Stimulated activated CD8-positive, alpha-beta memory T cell treated with anti-CD3 and anti-CD28 coated beads, Interleukin-7, amount 100 ng/mL, for 24 hours (primary cell): ENCODE results near the gene PSMB11.

Experiments
- DNase-seq: peaks from one replicate; pipeline ENCODE4 v3.0.0-alpha.2; 2020; ENCODE audit warnings: low read depth

PSMB11 gene

DNA sequence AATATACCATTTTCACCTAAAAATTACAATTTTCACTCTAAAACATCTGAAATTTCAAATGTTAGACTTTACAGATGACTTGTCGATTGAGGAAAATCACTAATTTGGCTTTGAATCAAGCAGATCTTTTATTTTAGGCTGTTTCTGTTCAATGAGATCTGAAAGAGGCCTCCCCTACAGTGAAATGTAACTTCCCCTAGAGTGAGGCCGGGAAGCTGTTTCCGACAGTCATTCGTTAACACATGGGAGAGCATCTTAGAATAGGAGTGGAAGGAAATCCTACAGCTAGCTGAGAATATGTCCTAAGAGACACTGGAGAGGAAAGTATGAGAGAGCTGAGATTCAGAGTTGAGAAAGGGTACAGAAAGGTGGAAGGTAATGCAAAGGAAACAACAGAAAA, 26.4 kb upstream of the PSMB11 start:
- DNase-seq: no peak

DNA sequence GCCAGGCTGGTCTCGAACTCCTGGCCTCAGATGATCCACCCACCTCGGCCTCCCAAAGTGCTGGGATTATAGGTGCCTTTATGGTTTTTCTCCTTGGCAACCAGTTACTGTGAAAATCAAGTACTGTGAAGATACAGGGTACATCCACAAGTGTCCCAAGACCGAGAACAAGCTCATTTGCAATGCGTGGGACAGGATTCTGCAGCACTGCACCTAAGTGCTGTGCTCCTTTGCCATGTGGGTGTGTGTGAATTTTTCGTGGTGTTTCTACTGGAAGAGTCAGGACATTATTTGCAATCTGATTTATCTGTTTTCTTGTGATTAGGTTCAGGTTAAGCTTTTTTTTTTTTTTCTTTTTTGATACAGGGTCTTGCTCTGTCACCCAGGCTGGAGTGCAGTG, 24.9 kb upstream of the PSMB11 start:
- DNase-seq: no peak

DNA sequence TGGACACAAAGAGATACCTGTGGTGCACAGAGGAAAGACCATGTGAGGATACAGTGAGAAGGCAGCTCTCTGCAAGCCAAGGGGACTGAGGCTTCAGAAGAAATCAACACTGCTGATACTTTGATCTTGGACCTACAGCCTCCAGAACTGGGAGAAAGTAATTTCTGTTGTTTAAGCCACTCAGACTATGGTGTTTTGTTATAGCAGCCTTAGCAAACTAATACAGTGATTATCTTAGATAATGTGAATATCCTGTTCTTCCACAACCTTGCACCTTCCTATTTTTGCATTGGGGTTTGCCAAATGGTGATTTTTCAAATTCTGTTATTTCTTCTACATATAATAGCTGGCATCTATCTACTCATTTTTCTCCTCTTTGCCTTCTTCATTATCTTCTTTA, 23.9 kb upstream of the PSMB11 start:
- no peak for DNase-seq

DNA sequence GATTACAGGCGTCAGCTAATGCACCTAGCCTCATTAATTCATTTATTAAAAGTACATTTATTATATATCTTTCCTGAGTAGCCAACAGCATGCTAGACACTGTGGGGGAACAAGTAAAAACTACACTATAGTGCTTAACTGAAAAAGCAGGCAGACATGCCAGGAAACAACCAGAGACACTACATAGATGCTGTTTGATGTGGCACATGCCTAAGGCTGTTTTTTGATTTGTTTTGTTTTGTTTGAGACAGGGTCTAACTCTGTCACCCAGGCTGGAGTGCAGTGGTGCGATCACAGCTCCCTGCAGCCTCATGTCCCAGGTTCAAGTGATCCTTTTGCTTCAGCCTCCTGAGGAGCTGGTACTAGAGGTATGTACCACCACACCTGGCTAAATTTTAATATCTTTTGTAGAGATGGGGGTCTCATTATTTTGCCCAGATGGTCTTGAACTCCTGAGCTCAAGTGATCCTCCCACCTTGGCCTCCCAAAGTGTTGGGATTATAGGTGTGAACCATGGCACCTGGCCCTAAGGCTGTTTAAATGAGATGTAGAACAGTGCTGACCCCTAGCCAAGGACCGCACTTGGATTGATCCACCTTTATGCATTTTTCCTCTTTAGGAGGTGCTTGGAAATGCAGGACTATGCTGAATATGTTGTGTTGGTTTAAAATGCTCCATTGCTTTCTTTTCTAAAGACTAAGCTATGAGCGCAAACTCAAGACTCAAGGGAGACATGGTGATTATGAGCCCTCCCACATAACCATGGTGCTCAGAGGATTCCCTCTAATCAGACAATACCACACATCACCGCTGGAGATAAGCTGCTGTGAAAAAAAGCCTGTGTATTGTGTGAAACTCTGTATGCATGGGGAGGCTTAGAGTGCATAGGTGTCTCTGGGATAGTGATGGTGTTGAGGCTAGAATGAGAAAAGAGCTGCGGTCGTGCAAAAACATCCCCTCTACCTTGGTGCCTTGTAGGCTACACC, 21.6 kb upstream of the PSMB11 start:
- DNase-seq: no peak

DNA sequence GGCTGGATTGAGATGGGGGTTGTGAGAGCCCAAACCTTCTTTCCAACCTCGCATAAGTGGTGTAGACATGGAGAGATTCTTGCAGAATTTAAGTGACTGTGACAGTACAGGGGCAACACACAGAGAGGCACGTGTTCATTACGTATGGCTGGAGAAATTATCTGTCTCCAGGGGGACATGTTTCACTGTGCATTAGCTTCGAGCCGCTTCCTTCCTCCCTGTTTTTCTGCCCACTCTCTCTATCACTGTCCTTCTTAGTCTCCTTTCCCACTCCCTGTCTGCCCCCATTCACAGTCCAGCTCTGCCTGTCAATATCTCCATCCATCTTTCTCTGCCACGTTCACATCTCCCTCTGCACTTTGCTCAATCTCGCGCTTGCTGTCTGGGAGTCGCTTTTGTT, 20.6 kb upstream of the PSMB11 start:
- DNase-seq: no peak

DNA sequence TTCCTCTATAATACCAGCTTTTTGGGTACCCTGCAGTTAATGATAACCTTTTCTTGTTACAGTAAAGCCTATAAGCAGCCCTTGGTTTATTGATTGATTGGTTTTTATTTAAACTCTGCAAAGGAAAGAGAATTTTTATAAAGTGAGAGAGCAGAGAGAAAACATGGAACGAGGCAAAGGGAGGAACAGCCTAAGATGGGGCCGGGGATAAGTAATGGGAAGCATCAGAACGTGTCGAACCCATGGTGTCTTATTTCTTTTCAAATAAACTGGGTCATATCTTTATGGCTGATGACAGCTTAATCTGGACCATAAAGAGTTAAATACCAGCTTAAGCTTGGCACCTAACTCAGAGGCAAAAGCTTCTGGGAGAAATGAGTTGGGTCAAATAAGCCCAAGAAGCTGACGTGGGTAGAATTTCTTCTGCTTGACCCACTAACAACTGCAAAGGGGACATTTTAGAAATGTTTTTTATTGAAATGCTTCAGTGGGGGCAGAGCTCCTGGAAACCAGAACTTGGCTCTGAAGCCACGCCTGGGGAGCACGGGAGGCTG, 20.0 kb upstream of the PSMB11 start:
- DNase-seq: no peak

DNA sequence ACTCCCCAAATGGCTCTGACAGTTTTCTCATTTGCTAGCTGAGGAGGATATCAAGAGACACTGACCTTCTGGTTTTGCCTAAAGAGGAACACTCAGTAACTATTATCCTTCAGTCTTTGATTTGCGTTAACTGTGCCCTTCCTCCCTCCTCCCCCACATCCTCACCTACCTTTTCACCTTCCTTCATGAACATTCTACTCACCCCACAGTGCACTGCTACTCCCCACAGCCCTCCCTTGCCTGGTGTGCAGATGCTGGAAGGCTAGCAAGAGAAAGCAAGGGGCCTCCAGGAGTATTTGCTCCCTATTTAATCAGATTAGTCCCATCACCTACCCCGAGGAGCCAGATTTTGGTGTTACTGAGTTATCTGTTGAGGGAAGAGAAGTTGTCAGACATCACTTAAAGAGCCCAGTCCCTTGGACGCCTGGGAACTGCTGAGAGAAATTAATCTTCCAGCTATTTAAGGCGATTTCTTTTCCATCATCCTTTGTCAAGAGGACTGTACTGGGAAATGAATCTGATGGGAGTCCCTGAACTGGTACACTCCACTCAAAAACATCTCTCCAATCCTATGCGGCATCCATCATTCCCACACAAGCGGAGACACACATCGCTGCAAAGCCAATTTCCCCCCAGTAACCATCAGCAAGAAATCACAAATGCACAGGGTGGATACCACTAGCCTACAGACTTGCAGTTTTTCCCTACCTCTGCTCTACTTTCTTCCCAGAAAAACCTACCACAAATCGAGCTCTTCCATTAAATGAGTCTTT, 18.8 kb upstream of the PSMB11 start:
- no peak for DNase-seq

DNA sequence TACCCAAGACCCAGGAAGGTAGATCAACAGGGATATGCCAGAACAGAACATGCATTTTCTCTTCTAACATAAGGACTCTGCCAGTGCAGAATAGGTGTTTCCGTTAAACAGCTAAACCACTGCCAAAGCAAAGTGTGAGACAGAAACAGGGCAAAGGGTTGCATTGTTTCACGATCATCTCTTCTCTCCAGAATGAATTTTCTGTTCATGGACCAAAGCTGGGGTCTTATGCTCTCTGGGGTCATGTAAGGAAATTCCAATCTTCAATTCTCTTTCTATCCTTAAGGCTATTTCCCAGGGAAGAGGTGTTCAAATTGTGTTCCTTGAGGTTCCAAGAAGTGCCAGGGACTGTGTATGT, 18.2 kb upstream of the PSMB11 start:
- no peak for DNase-seq

DNA sequence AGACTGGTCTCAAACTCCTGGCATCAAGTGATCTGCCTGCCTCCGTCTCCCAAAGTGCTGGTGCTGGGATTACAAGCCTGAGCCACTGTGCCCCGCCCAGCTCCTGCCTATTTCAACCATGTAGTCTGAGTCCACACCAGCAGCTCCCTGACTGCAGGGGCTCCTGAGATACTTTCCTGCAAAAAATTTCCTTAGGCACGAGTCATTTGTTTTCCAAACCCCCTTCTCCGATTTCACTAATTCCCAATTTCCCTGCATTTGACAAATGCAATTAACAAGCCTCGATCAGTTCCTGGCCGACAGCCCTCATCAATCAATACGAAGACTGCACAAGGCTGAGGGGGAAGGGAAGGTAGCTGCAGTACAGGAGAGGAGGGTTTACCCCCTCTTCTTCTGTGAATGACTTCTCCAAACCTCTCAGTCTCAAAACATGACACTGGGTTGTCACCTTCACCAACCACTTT, 17.4 kb upstream of the PSMB11 start:
- DNase-seq: no peak

DNA sequence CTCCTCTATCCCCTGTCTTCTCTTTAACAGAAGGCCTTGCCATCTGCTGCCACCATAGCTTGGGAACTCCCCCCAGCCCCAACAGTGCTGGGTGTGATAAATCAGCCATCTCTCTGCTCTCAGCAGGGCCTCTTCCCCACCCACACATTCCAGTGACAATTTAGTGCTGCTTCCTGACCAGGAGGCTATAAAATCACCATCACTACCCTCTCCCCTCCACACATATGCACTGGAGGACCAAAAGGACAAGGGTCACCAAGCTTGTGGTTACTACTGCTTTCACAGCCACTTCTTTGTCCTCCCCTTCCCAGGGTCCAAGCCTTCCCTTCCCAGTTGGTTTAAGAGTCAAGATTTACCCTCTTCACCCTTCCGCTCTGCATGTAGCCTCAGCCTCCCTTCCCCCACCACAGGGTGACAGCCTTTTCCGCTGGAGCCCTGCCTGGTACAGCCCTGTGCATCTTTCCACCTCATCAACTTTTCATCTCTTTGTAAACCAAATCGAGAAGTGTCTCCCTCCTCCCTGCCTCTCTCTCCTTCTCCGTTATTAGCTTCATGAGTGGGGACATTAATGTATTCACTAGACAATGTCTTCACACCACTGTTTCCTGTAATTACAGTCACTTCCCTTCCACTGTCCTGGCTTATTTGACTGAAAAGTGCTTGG, 16.7 kb upstream of the PSMB11 start:
- DNase-seq: no peak

DNA sequence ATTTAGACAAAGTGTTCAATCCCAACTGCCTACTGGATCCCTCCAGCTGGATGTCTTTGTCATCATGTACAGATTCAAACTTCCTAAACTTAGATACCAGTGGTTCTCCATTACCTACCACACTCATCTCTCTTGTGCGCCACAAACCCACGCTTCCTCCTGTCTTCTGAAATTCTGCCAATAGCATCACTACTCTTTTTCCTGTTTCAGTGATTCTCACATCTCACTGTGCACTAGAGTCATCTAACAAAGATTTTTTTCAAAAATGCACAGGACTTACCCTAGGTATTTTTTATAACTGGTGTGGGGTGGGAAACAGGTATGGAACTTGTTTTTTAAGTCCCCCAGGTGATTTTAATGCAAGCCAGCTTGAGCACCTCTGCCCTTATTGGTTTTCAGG, 13.2 kb upstream of the PSMB11 start:
- DNase-seq: no peak

DNA sequence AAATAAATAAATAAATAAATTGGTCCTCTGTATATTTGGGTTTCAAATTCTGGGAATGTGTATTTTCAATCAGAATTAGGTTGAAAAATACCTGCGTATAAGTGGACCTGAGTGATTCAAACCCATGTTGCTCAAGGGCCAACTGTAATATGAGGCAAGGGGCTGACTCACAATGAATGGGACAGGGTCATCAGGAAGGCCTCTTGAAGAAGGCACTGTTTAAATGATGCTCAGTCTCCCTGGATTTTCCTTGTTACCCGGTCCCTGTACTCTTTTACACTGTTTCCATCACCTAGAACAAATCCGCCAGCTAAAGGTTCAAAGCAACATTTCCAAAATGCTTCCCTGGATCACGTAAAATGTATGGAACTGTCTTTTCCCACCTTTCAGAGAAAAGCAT, 11.1 kb upstream of the PSMB11 start:
- DNase-seq: no peak

DNA sequence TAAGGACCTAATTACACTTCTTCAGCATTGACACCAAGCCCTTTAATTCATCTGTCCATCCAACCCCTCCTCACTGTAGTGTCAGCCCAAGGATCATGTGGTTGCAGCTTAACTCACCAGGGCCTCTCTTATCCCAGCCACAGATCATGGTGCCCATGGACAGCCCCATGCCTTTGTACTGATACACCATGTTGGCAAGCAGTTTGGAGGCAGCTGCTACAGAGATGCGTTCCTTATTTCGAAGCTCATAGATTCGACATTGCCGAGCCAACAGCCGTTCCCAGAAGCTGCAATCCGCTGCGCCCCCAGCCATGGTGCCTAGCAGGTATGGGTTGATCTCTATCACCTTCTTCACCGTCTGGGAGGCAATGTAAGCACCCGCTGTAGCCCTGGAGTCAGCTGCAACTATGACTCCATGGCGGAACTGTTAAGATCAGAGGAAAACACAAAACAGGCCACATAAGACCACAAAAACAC, 8.7 kb upstream of the PSMB11 start:
- no peak for DNase-seq

DNA sequence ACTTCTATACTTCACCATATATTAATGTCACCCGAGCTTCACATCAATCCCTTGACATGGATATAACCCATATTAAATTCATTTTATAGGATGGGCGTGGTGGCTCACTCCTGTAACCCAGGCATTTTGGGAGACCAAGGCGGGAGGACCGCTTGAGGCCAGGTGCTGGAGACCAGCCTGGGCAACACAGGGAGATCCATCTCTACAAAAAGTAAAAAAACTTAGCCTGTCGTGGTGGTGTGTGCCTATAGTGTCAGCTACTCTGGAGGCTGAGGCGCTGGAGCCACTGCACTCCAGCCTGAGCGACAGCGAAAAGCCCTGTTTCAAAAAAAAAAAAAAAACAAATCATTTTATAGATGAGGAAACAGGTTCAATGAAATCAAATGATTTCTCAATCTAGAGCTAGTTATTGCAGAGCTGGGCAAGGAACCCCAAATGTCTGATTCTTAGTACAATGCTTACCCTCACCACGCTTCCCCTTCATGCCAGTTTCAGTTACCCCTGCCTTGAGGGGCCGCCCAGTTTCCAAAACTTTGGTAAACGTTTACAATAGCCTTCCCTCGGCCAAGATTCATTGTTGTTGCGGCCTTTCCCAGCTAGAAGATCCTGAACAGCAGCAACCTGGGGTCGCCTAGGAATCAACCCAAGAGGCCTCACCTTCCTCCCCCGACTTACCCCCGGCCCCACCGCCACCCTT, 8.1 kb upstream of the PSMB11 start:
- no peak for DNase-seq

DNA sequence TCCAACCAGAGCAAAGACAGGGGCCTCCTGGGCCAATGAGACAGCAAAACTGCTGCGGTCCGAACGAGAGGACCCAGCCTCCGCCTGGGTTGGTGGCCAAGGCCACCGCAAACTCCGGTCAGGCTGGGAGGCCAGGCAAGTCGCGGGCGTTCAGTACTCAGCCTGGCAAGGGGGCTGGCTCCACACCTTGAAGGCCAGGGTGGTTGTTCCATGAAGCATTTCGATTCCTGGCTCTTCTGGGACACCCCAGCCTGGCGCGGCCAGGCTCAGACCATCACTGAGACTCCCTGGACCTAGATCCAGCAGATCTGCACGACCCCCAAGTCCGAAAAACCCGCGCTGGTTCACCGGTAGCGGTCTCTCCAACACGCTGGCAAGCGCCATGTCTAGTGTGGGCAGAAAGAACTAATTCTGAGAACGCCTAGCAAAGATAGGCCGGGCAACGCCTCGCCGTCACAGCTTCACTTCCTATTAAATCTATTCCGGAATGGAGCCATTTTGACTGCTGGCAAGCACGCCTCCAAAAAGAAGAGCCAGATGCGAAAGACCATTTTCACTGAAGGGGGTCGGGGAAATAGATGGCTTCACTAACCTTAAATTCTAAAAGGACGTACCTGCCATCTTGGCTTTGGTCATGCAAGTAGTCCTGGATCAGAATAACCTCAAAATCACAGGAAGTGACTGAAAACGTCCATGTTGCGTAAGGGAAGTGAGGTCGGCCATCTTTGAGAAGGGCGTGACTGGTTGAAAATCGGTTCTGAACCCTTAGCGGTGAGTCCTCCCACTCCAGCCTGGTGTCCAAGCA, 7.3 kb upstream of the PSMB11 start, which contains the start of gene PSMB5:
PSMB5 (minus strand) TSS at position 403 of the 805 bp plus-strand sequence; CDS start at position 384, 19 bp downstream.
- DNase-seq: peak; percentile 71

DNA sequence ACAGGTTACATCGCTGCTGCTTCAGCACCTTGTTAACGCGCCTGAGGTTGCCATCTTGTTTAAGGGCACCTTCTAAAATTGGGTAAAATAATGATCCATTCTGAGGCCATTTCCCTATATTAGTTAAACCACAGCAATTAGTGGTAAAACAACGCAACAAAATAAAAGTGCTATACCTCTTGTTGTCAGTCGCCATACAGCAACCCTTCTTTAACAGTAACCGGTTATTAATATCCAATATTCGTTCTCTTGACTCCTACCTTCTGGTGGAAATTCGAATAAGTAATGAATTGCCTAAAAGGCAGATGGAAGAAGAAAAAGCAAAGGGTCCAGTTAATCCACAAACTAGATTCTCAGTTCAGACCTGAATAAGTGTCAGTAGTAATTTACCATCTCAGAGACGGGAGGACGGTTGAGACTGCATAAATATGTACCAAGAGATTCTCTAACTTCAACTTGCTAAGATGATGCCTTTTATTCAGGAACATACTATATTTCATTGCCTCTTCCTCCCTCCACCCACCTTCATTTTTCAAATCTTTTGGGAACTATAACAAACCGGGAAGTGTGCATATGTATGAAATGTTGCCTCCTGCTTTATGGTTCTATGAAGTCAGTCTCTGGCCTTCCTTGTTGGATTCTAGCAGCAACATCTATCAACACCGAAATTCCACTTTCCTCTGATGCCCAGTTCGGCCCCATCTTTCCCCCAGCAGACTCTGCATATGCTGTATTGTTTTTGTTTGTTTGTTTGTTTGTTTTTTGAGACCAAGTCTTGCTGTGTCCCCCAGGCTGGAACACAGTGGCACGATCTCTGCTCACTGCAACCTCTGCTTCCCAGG, 6.5 kb upstream of the PSMB11 start:
- DNase-seq: no peak

DNA sequence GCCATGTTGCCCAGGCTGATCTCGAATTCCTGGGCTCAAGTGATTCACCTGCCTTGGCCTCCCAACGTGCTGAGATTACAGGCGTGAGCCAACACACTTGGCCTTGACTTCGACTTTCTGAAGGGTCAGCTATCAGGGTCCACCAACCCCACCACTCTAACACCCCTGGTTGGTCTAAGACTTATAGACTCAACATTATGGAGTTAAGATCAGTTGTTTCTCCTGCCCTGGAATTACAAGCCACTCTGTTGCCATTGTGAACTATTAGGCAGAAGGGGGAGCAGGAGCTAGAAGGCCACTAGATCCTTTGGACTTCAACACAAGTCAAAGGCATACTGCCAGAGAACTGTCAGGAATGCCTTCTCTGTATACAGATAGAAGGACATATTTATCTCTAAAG, 1.9 kb upstream of the PSMB11 start:
- no peak for DNase-seq

DNA sequence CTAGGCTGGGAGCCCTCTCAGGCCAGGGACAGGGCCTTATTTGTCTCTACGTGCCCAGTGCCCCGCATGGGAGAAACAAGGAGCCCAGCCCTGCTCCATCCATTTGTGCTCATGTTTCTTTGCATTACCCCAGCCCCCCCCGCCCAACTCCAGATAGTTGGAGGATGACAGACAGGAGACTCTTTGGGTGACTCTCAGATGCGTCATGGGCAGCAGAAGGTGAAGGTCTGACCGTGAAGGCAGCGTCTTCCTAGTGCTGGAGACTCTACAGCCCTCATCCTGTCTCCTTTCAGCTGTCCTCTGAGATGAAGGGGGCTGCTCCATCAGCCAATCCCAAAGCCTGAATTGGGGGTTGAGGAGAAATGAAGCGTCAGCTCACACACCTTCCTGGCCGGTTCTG, 283 bp upstream of the PSMB11 start:
- no peak for DNase-seq

DNA sequence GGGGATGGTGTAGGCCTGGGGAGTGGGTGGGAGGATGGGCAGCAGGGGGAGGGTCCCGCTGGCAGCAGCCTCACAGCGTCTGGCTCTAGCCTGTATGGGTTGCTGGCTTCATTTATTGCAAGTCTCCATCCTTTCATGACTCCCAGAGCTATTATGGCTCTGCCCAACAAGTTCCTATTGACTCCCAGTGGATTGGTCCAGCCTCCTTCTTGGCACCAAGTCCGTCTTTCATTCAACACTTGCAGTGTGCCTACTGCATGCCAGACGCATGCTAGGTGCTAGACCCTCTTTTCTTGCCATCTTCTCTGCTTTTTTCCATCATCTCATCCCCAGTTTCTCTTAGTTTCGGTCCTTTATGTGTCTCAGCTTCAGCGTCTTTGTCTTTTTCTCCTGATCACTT, 1.1 kb downstream of the PSMB11 start:
- DNase-seq: no peak

DNA sequence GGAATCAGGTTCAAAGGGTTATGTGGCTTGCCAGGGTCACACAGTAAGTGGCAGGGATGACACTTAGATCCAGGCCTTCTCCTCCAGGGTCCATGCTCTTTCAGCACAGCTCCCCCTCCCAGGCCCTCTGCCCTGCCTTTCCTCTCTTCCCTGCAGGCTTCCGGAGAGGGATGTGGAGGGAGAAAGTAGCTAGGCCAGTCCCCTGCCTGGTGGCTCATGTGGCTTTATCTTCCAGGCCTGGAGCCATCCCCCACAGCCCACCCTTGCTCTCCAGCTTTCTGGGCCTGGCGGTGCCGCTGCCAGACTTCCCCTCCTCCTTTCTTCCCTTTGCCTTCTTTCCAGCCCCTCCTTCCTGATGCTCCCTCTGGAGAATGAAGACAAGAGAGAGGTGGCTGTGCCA, 1.7 kb downstream of the PSMB11 start:
- no peak for DNase-seq
